GM10266 (cell line): ENCODE measurements around the gene ALDH4A1.

Source experiments
- DNase-seq: peaks from one replicate; pipeline ENCODE4 v3.0.0; 2012; ENCODE audit errors: extremely low spot score
- TF ChIP-seq, protein P1 (sequence below): IDR thresholded peaks from 2 replicates; pipeline ENCODE4 v1.5.1; 2012; ENCODE audit warnings: mild to moderate bottlenecking, low read depth; ENCODE audit not compliant: control insufficient read depth, insufficient read depth; ENCODE audit errors: missing control alignments

ALDH4A1 gene

GRCh38 chr1:18861082-18861481 is 41.3 kb downstream of the ALDH4A1 start:
- TF ChIP-seq, protein P1, sequence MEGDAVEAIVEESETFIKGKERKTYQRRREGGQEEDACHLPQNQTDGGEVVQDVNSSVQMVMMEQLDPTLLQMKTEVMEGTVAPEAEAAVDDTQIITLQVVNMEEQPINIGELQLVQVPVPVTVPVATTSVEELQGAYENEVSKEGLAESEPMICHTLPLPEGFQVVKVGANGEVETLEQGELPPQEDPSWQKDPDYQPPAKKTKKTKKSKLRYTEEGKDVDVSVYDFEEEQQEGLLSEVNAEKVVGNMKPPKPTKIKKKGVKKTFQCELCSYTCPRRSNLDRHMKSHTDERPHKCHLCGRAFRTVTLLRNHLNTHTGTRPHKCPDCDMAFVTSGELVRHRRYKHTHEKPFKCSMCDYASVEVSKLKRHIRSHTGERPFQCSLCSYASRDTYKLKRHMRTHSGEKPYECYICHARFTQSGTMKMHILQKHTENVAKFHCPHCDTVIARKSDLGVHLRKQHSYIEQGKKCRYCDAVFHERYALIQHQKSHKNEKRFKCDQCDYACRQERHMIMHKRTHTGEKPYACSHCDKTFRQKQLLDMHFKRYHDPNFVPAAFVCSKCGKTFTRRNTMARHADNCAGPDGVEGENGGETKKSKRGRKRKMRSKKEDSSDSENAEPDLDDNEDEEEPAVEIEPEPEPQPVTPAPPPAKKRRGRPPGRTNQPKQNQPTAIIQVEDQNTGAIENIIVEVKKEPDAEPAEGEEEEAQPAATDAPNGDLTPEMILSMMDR, result no peak
- DNase-seq, result no peak

DNA sequence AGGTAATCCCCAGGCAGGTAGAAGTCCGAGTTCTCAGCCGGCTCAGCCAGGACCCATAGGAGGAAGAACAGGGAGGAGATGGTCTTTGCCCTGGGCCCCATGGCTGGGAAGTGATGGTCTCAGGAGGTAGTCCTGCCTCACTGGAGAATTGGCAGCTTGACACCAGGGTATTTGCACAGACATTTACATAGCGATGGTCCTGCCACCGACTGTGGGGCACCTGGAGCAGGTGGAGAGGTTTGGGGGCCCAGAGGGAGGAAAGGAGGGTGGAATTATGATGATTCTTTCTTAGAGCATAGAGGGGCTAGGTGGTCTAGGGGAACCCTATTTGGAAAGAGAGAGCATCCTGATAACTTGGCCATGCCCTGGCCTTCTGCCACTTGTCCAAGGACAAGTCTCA is 42.8 kb downstream of the ALDH4A1 start, which contains the start of gene TAS1R2:
TAS1R2 (minus strand) TSS at position 101 of the 400 bp plus-strand sequence; CDS start at position 101, 0 bp downstream.
- DNase-seq, result no peak
- TF ChIP-seq, protein P1, result no peak

- TF ChIP-seq, protein P1, result no peak
- DNase-seq, result no peak
Observed at GRCh38 chr1:18858070-18858688, 44.2 kb downstream of the ALDH4A1 start.

GRCh38 chr1:18856435-18856834 is 45.9 kb downstream of the ALDH4A1 start:
- TF ChIP-seq, protein P1, result no peak

DNA sequence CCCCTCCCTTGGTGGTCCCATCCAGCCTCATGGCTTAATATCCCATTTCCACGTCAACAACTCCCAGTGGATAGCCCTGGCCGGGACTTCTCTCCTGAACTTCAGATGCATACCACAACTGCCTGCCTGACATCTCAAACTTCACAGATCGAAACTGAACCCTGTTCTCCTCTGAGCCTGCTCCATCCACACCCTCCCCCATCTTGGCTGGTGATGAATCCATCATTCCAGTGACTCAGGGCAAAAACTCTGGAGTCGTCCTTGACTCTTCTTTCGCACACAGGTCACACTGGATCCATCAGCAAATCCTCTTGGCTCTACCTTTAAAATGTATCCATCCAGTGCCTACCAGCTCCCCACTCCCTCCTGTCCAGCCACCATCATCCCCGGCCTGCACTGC is 46.8 kb downstream of the ALDH4A1 start:
- DNase-seq, result no peak
- TF ChIP-seq, protein P1, result no peak

More at GRCh38 chr1:18856435-18856834, 45.9 kb downstream of the ALDH4A1 start:
- no peak for DNase-seq

DNA sequence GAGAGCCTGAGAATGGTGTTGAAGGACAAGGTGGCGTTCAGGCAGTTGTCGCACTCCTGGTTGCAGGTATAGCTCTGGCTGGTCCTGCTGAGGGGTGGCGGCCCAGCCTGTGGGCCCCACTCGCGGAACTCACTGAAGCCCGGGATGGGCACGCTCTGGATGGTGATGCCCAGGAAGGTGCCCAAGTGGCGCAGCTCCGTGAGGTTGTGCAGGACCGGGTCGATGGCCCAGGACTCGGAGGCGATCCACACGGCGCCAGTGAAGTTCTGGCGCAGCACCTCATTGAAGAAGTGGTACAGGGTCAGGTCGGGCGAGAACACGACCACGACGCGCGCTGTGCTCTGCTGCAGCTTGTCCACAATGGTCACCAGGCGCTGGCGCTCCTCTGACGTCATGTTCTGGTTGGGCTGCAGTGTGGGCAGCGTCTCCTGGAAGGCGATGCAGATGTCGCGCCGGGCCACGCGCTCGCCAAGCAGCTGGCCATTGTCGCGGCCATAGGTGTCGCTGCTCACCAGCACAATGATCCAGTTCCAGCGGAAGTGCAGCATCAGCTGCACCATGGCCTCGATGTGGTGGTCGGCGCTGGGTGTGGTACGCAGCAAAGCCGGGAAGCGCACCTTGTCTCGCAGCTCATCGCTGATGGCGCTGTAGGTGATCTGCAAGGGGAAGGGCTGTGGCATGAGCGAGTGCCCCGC is 47.9 kb downstream of the ALDH4A1 start:
- no peak for DNase-seq
- TF ChIP-seq, protein P1, result no peak

DNA sequence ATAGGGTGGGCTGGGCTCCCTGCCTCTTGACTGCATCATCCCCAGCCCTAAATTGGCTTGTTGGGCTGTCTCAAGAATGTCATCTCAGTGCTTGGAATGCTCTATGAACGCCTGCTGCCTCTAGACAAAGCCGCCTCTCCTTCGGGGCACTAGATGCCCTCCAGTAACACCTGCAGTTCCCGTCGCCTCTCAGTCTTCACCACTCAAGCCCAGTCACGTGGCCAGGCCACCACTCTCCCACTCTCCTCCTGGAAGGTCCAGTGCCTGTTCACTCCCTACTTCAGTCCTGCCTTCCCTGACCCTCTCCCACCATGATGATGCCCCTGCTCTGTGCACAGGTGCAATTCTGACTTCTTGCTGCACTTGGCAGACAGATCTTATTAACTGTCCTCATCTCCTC is 49.9 kb downstream of the ALDH4A1 start:
- no peak for DNase-seq
- TF ChIP-seq, protein P1, result no peak
